Adrenal gland (tissue), 12 donors: ENCODE measurements around the gene BORCS6. TPM values are rescaled to one million over a fixed set of nuclear protein-coding genes. Genes with fewer than 3 reads are reported as not detected.

Experiments used
- DNase-seq, 7 donors: peaks; one replicate each; pipeline ENCODE4 v3.0.0-alpha.2; 2019 to 2020
- H3K27ac ChIP-seq, 5 donors: fragments of 200-600 bp; sonication (generic) in 4 of 5; 1 replicate in 3 of 5; 2 replicates in 2 of 5; pipeline versions ENCODE4 v1.5.1 to v1.8.0; 2016 to 2020; ENCODE audit warnings: mild to moderate bottlenecking in 1 of 5
- H3K27me3 ChIP-seq: fragments of 200-600 bp; 2 replicates; pipeline ENCODE4 v1.8.0; 2021
- H3K36me3 ChIP-seq, 2 donors: fragments of 200-600 bp; replicated peaks in 1 of 2; 1 replicate in 1 of 2; 2 replicates in 1 of 2; pipeline versions ENCODE4 v1.5.1 to v1.8.0; 2018 to 2022
- H3K4me1 ChIP-seq, 2 donors: fragments of 200-600 bp; replicated peaks in 1 of 2; 1 replicate in 1 of 2; 2 replicates in 1 of 2; pipeline versions ENCODE4 v1.5.1 to v1.8.0; 2018 to 2021
- H3K4me3 ChIP-seq, 4 donors: fragments of 200-600 bp; sonication (generic) in 3 of 4; one replicate each; pipeline ENCODE4 v1.5.1; 2016 to 2018
- H3K9me3 ChIP-seq, 3 donors: fragments of 200-600 bp; sonication (generic) in 1 of 3; replicated peaks in 1 of 3; 1 replicate in 2 of 3; 2 replicates in 1 of 3; pipeline versions ENCODE4 v1.5.1 to v1.8.0; 2016 to 2021
- CTCF ChIP-seq, 6 experiments: fragments of 450-650 bp in 4 of 6; fragments of 200-600 bp in 2 of 6; sonication (generic) in 1 of 6; IDR thresholded peaks; 1 replicate in 5 of 6; 2 replicates in 1 of 6; pipeline versions ENCODE4 v1.5.1 to v1.8.0; 2016 to 2021; ENCODE audit warnings: antibody characterized with exemption in 6 of 6, mild to moderate bottlenecking in 2 of 6, moderate library complexity in 1 of 6
- POLR2A ChIP-seq, 2 donors: fragments of 450-650 bp; IDR thresholded peaks; one replicate each; pipeline ENCODE4 v1.6.1; 2017; ENCODE audit warnings: antibody characterized with exemption in 2 of 2, mild to moderate bottlenecking in 2 of 2, moderate library complexity in 1 of 2
- WGBS, 4 donors: extraction: QIAGEN DNeasy Blood & Tissue Kit in 2 of 4; methylation state at CpG; one replicate each; pipeline versions ENCODE4 v1.1.5 to v1.1.7; 2013 to 2017; 5-methylcytosine and 5-hydroxymethylcytosine counted together
- intact Hi-C, 2 donors: fragments of 100-400 bp; cut with DNase I; formaldehyde crosslinking; loops; one replicate each; pipeline versions ENCODE4 v1.14.1 to v1.15.0; 2022 to 2023
- polyA plus RNA-seq, 3 donors: library from polyadenylated mRNA; stranded (reverse); fragments of 200-250 nt in 2 of 3; fragments of 350-450 nt in 1 of 3; fragmentation: Illumina TruSeq in 1 of 3; extraction: RNeasy Lipid Tissue Mini Kit (QIAGEN cat#74804) in 1 of 3; gene quantifications; one replicate each; pipeline ENCODE4 v1.2.3, GENCODE V29; 2013 to 2014
- total RNA-seq, 9 donors: library from RNA; depleted of rRNA in 4 of 9; stranded (reverse); fragments of >200 nt in 4 of 9; fragments of 120-200 nt in 1 of 9; fragmentation: NEBNext Ultra II Directional in 1 of 9; extraction: Animal tissue kit (Norgen Biotek cat#: 25700) in 1 of 9; gene quantifications; one replicate each; pipeline versions ENCODE4 v1.1.0 to v1.2.4, GENCODE V29; 2013 to 2023
- donor health status: healthy with polysubstance abuse.
- donor health status: Bipolar disorder and iron deficiency.
- donor health status: DM: yes; HTN: yes; CAD: no.
- donor health status: DM: no; HTN: no; CAD: no.
- donor health status: DM: no; HTN: no; CAD: no.
- donor health status: DM: yes; HTN: yes; CAD: no.

BORCS6 gene
- total and polyA plus RNA-seq, 12 donors, result 3.3 to 29.7 (median 12.3) TPM

- intact Hi-C loops, result no loop called here
- WGBS, 4 donors, result 72 to 86% (median 76%) methylated on average over 7 to 23 of the region's 23 CpGs
- Histone ChIP-seq H3K4me1 (peaks cover 0 to 24% of the 10 kb centered on the region in 2 donors), H3K27me3 (no peaks in the 10 kb centered on the region), H3K27ac (peak overlapping the region in 2 of 5 donors; percentile 4 to 90), H3K4me3 (no peak overlapping the region), H3K9me3 (no peaks in the 10 kb centered on the region), H3K36me3 (peaks cover 0 to 81% of the 10 kb centered on the region in 2 donors)
- TF ChIP-seq POLR2A (IDR thresholded peaks at IDR 0.05), result no peak
- TF ChIP-seq CTCF (IDR thresholded peaks at IDR 0.05), result no peak
- DNase-seq, result peak in 4 of 7 donors; percentile 34 to 55 (median 38)
Measured at GRCh38 chr17:8142158-8142886, 47.7 kb downstream of the BORCS6 start.

GRCh38 chr17:8141741-8142140, 48.2 kb downstream of the BORCS6 start:
- TF ChIP-seq POLR2A (IDR thresholded peaks at IDR 0.05) (no peak), CTCF (IDR thresholded peaks at IDR 0.05) (no peak)
- no peaks in the 10 kb centered on the region for H3K9me3 ChIP-seq
- intact Hi-C loops, result no loop called here
- peaks cover 0 to 18% of the 10 kb centered on the region in 2 donors for H3K4me1 ChIP-seq
- 84 to 88% (median 87%) methylated on average over 10 to 11 of the region's 11 CpGs for WGBS, 4 donors
- H3K36me3 ChIP-seq, result peaks cover 0 to 75% of the 10 kb centered on the region in 2 donors
- peak in 3 of 7 donors; percentile 29 to 37 (median 31) for DNase-seq
- peak overlapping the region in 1 of 5 donors; percentile 90 for H3K27ac ChIP-seq
- H3K4me3 ChIP-seq, result no peak overlapping the region
- H3K27me3 ChIP-seq, result no peaks in the 10 kb centered on the region

- no peaks in the 10 kb centered on the region for H3K9me3 ChIP-seq
- H3K4me3 ChIP-seq, result no peak overlapping the region
- peak overlapping the region in 2 of 5 donors; percentile 40 to 90 for H3K27ac ChIP-seq
- TF ChIP-seq CTCF (IDR thresholded peaks at IDR 0.05) (no peak), POLR2A (IDR thresholded peaks at IDR 0.05) (no peak)
- peaks cover 0 to 14% of the 10 kb centered on the region in 2 donors for H3K4me1 ChIP-seq
- H3K27me3 ChIP-seq, result no peaks in the 10 kb centered on the region
- intact Hi-C loops, result no loop called here
- peaks cover 0 to 68% of the 10 kb centered on the region in 2 donors for H3K36me3 ChIP-seq
- DNase-seq, result peak in 3 of 7 donors; percentile 33 to 59 (median 49)
- 87 to 95% (median 94%) methylated on average over 5 to 7 of the region's 7 CpGs for WGBS, 4 donors
Measured at GRCh38 chr17:8141045-8141444, 48.9 kb downstream of the BORCS6 start.

GRCh38 chr17:8140065-8141029, 49.6 kb downstream of the BORCS6 start:
- Histone ChIP-seq H3K4me1 (peaks cover 0 to 14% of the 10 kb centered on the region in 2 donors), H3K9me3 (no peaks in the 10 kb centered on the region), H3K36me3 (peaks cover 0 to 61% of the 10 kb centered on the region in 2 donors), H3K27me3 (no peaks in the 10 kb centered on the region), H3K4me3 (no peak overlapping the region), H3K27ac (peak overlapping the region in 3 of 5 donors; percentile 76 to 90 (median 89))
- WGBS, 4 donors, result 71 to 76% (median 73%) methylated on average over 18 of the region's 18 CpGs
- intact Hi-C loops, result no loop called here
- peak; percentile 39 to 64 (median 55) for DNase-seq
- TF ChIP-seq CTCF (IDR thresholded peaks at IDR 0.05), result no peak
- TF ChIP-seq POLR2A (IDR thresholded peaks at IDR 0.05), result no peak
